Measurements from ENCODE around the gene ITGA2B.

Gene ITGA2B

GRCh38 chr17:44327715-44328449, 61.6 kb downstream of the ITGA2B start:
- no peak for TF ChIP-seq CTCF (IDR thresholded peaks at IDR 0.05; ENCODE audit: extremely low read depth, missing control alignments)
- no peak for DNase-seq (ENCODE audit: low spot score)

DNA sequence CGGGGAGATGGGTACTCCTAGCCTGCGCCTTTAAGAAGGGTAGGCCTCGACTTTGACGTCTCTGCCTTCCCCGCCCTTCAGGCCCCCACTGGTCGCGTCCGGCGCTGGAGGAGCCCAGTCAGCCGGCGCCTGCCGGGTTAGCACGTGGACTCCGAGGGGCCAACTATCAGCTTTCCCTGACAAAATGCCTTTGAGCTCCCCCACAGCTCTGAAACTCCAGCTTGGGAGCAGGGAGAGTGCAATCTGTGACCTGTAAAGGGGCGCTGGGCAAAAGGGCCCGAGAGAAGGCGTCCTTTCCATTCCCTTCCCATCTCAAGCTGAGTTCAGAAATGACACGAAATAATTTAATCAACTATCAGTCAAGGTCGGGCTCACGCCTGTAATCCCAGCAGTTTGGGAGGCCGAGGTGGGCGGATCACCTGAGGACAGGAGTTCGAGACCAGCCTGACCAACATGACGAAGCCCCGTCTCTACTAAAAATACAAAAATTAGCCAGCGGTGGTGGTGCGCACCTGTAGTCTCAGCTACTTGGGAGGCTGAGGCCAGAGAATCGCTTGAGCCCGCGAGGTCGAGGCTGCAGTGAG, 62.5 kb downstream of the ITGA2B start:
- TF ChIP-seq CTCF (IDR thresholded peaks at IDR 0.05; ENCODE audit: extremely low read depth, missing control alignments), result no peak
- DNase-seq (ENCODE audit: low spot score), result peak; percentile 93

GRCh38 chr17:44324571-44325275, 64.7 kb downstream of the ITGA2B start, which contains the start of gene SLC25A39:
Gene SLC25A39, minus strand, starts transcription at chr17:44324823. Its CDS starts 1,261 bp downstream, at chr17:44323562.
- DNase-seq (ENCODE audit: low spot score), result peak; percentile 98
- no peak for TF ChIP-seq CTCF (IDR thresholded peaks at IDR 0.05; ENCODE audit: extremely low read depth, missing control alignments)

DNA sequence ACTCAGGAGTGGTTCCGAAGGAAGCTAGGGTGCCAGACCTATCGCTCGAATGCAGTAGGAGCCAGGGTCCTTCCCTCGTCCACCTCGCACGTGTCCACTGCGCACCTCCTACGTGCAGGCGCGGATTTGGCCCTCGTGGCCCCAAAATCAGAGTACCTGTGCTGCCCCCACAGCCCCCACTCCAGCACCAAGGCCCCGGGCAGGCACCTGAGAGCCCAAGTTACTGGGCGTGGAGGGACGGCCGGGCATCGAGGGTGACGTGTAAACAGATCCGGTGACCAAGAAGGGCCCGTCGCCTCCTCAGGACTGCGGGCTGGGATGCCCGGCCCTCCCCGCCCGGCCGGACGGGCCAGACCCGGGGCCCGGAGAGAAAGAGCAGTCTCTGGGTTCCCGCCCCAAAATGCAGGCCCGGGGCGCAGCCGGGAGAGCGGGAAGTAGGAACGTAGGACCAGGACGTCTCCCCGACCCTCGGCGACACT, 65.3 kb downstream of the ITGA2B start:
- TF ChIP-seq CTCF (IDR thresholded peaks at IDR 0.05; ENCODE audit: extremely low read depth, missing control alignments), result no peak
- peak; percentile 44 for DNase-seq (ENCODE audit: low spot score)

- no peak for TF ChIP-seq CTCF (IDR thresholded peaks at IDR 0.05; ENCODE audit: extremely low read depth, missing control alignments)
- DNase-seq (ENCODE audit: low spot score), result no peak
Observed at GRCh38 chr17:44323359-44324091, 65.9 kb downstream of the ITGA2B start.

GRCh38 chr17:44322236-44322895, 67.1 kb downstream of the ITGA2B start:
- TF ChIP-seq CTCF (IDR thresholded peaks at IDR 0.05; ENCODE audit: extremely low read depth, missing control alignments), result no peak
- DNase-seq (ENCODE audit: low spot score), result no peak
